Gastroesophageal sphincter (tissue), 4 donors: Measurements from ENCODE around the gene NRSN1. TPM values are rescaled to one million over a fixed set of nuclear protein-coding genes. Genes with fewer than 3 reads are reported as not detected.
A peak's percentile ranks its signal among the peaks of the same experiment; 100 is the strongest.

Experiments used
- ATAC-seq: fragments of 150-250 bp; one replicate; pipeline ENCODE4 v1.9.1; 2016; ENCODE audit warnings: mild to moderate bottlenecking, moderate library complexity
- H3K27ac ChIP-seq, 4 donors: fragments of 200-600 bp; sonication (generic) in 3 of 4; 1 replicate in 3 of 4; 2 replicates in 1 of 4; pipeline ENCODE4 v1.5.1; 2016 to 2019
- H3K27me3 ChIP-seq: fragments of 200-600 bp; sonication (generic); one replicate; pipeline ENCODE4 v1.5.1; 2019
- H3K36me3 ChIP-seq, 2 donors: fragments of 200-600 bp; sonication (generic); one replicate each; pipeline ENCODE4 v1.5.1; 2019; ENCODE audit warnings: control low read depth in 1 of 2
- H3K4me1 ChIP-seq, 3 donors: fragments of 200-600 bp; sonication (generic); 1 replicate in 2 of 3; 2 replicates in 1 of 3; pipeline ENCODE4 v1.5.1; 2016 to 2019; ENCODE audit warnings: control low read depth in 2 of 3
- H3K4me3 ChIP-seq, 2 donors: fragments of 200-600 bp; sonication (generic); one replicate each; pipeline ENCODE4 v1.5.1; 2019; ENCODE audit warnings: mild to moderate bottlenecking in 1 of 2, moderate library complexity in 1 of 2
- H3K9me3 ChIP-seq, 3 donors: fragments of 200-600 bp; sonication (generic); one replicate each; pipeline ENCODE4 v1.5.1; 2017 to 2019; ENCODE audit warnings: control low read depth in 2 of 3
- CTCF ChIP-seq, 4 experiments: fragments of 200-600 bp in 2 of 4; fragments of 450-650 bp in 2 of 4; sonication (generic) in 1 of 4; IDR thresholded peaks; one replicate each; pipeline ENCODE4 v1.5.1; 2017 to 2019; ENCODE audit warnings: antibody characterized with exemption in 4 of 4, mild to moderate bottlenecking in 2 of 4, moderate library complexity in 2 of 4
- EP300 ChIP-seq: sonication (generic); formaldehyde crosslinking; IDR thresholded peaks from one replicate; pipeline ENCODE4 v1.6.1; 2017; ENCODE audit warnings: antibody characterized with exemption, mild to moderate bottlenecking
- POLR2A ChIP-seq, 2 donors: fragments of 450-650 bp; IDR thresholded peaks; one replicate each; pipeline ENCODE4 v1.6.1; 2017; ENCODE audit warnings: antibody characterized with exemption in 2 of 2, mild to moderate bottlenecking in 2 of 2, moderate library complexity in 1 of 2
- POLR2AphosphoS5 ChIP-seq: sonication (generic); formaldehyde crosslinking; IDR thresholded peaks from one replicate; pipeline ENCODE4 v1.6.1; 2017; ENCODE audit warnings: antibody characterized with exemption
- WGBS, 2 donors: methylation state at CpG; one replicate each; pipeline ENCODE4 v1.1.5; 2018; ENCODE audit warnings: low coverage in 1 of 2; 5-methylcytosine and 5-hydroxymethylcytosine counted together
- total RNA-seq, 4 donors: library from RNA; depleted of rRNA; stranded (reverse); fragments of >200 nt; gene quantifications; one replicate each; pipeline ENCODE4 v1.1.0, GENCODE V29; 2016

The NRSN1 gene, protein sequence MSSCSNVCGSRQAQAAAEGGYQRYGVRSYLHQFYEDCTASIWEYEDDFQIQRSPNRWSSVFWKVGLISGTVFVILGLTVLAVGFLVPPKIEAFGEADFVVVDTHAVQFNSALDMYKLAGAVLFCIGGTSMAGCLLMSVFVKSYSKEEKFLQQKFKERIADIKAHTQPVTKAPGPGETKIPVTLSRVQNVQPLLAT
- total RNA-seq, result under 1 TPM in 3 of 4 donors, not detected in 1; 0.15 to 0.47 (median 0.40) TPM

DNA sequence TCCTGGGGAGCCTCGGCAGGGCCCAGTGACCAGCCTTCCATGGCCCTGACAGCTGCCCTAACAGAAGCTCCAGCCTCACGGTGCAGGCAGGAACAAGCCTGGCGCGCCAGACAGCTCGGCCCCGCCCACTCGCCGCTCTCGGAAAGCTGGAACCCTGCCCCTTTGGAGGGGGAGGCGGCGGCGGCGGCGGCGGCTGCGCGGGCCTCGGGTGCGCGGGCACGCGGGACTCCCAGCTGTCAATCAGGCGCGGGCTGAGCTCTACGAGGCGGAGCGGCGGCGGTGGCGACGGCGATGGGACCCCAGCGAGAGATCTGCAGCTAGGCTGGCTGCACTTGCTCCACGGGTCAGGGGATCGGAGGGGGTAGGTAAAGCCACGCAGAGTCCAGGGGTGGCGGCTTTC lies at the start of gene NRSN1:
TSS of gene NRSN1 (plus strand) at position 236 of the 400 bp plus-strand sequence. CDS start 8,113 bp downstream, outside the sequence.
- WGBS, 2 donors, result 8 to 9% methylated on average over 4 to 10 of the region's 37 CpGs

DNA sequence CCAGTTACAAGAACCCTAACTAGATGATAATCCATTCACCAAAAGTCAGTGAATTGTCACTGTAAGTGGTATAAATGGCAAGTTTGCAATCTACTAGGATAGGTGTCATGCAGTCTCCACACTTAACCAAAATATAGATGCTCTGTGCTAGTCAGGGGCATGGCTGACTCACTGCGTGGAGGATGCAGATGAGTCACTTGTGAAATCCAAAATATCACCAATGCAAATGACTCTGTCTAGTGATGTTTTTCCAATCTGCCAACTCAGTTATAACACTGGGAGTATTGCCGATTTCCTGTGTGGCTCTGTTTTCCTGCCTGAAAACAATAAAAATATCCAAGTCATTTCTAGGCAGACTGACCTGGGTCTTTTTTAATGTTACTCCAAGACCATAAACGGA lies 47.8 kb upstream of the NRSN1 start:
- Histone ChIP-seq H3K4me1 (no peaks in the 10 kb centered on the region), H3K36me3 (no peaks in the 10 kb centered on the region), H3K27ac (no peak overlapping the region), H3K9me3 (peaks cover 0 to 9% (median 0%) of the 10 kb centered on the region in 3 donors), H3K4me3 (no peak overlapping the region), H3K27me3 (no peaks in the 10 kb centered on the region)
- no peak for ATAC-seq
- WGBS, 2 donors, result 46 to 66% methylated on average over 2 to 3 of the region's 3 CpGs
- no peak for TF ChIP-seq POLR2AphosphoS5
- TF ChIP-seq CTCF (IDR thresholded peaks at IDR 0.05), result no peak
- TF ChIP-seq EP300, result no peak
- no peak for TF ChIP-seq POLR2A (IDR thresholded peaks at IDR 0.05)

More for the DNA sequence above, at the start of gene NRSN1:
- no peaks in the 10 kb centered on the region for H3K36me3 ChIP-seq
- peak within 1 kb of the TSS in 1 of 2 donors; percentile 35 for H3K4me3 ChIP-seq
- no peaks in the 10 kb centered on the region for H3K9me3 ChIP-seq
- H3K27ac ChIP-seq, result no peak within 1 kb of the TSS
- TF ChIP-seq CTCF (IDR thresholded peaks at IDR 0.05) (no peak), POLR2A (IDR thresholded peaks at IDR 0.05) (no peak), EP300 (no peak), POLR2AphosphoS5 (no peak)
- peaks cover 0 to 10% (median 0%) of the 10 kb centered on the region in 3 donors for H3K4me1 ChIP-seq
- ATAC-seq, result no peak
- peaks cover 17% of the 10 kb centered on the region for H3K27me3 ChIP-seq

GRCh38 chr6:24079076-24079475 lies 46.9 kb upstream of the NRSN1 start:
- Histone ChIP-seq H3K27ac (no peak overlapping the region), H3K36me3 (no peaks in the 10 kb centered on the region), H3K9me3 (peaks cover 0 to 9% (median 0%) of the 10 kb centered on the region in 3 donors), H3K4me3 (no peak overlapping the region), H3K27me3 (no peaks in the 10 kb centered on the region), H3K4me1 (no peaks in the 10 kb centered on the region)
- 28 to 59% methylated on average over 2 of the region's 2 CpGs for WGBS, 2 donors
- no peak for TF ChIP-seq CTCF (IDR thresholded peaks at IDR 0.05)
- TF ChIP-seq EP300, result no peak
- TF ChIP-seq POLR2AphosphoS5, result no peak
- no peak for TF ChIP-seq POLR2A (IDR thresholded peaks at IDR 0.05)
- no peak for ATAC-seq

DNA sequence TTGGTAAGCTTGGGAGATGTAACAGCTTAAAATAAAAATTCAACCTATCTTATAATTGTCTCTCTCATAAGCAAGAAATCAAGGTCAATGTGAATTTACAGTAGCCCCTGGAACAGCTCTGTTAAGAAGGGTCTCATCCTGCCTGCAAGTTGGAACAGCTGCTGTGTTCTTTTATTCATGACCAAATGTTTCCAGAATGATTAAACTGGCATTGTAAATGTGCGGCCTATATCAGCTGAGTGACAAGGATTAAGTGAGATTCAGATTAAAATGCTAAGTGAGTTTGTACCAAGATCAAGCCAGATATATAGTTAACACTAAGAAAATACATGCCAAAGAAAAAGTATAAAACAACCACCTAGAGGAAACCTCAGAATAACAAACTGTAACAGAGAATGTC lies 45.3 kb upstream of the NRSN1 start:
- Histone ChIP-seq H3K27ac (no peak overlapping the region), H3K36me3 (no peaks in the 10 kb centered on the region), H3K27me3 (no peaks in the 10 kb centered on the region), H3K4me1 (no peaks in the 10 kb centered on the region), H3K4me3 (no peak overlapping the region), H3K9me3 (peaks cover 0 to 9% (median 0%) of the 10 kb centered on the region in 3 donors)
- 27% methylated on average over 1 of the region's 1 CpG; no CpG with 5 or more reads in 1 of the 2 donors for WGBS, 2 donors
- ATAC-seq, result no peak
- no peak for TF ChIP-seq POLR2A (IDR thresholded peaks at IDR 0.05)
- no peak for TF ChIP-seq EP300
- TF ChIP-seq CTCF (IDR thresholded peaks at IDR 0.05), result no peak
- TF ChIP-seq POLR2AphosphoS5, result no peak

DNA sequence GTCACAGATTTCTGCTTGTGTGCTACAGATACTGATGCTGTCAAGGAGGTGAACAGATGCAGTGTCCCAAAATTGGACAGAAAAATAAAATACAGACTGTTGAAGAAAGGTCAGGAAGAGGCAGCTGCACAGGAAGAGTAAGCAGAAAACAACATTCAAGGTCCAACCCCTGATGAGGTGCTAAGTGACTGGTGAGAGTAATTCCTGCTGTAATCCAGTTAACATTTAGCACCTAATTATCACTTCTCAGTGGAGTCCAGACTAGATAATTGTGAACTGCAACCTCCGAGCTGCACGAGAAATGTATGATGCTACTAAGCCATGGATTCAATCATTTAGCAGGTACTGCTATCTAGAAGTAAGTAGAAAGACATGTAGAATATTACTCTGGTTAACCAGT lies 36.3 kb upstream of the NRSN1 start:
- no peaks in the 10 kb centered on the region for H3K27me3 ChIP-seq
- TF ChIP-seq EP300 (no peak), CTCF (IDR thresholded peaks at IDR 0.05) (no peak), POLR2AphosphoS5 (no peak), POLR2A (IDR thresholded peaks at IDR 0.05) (no peak)
- H3K36me3 ChIP-seq, result no peaks in the 10 kb centered on the region
- H3K27ac ChIP-seq, result no peak overlapping the region
- no peak overlapping the region for H3K4me3 ChIP-seq
- H3K4me1 ChIP-seq, result no peaks in the 10 kb centered on the region
- no peak for ATAC-seq
- no peaks in the 10 kb centered on the region for H3K9me3 ChIP-seq
- WGBS, 2 donors, result 0 to 39% methylated on average over 2 of the region's 2 CpGs
